ENCODE measurements around the gene DOCK1.

- no peak for TF ChIP-seq CTCF (IDR thresholded peaks at IDR 0.05)
- TF ChIP-seq POLR2A (IDR thresholded peaks at IDR 0.05), result no peak
Observed at GRCh38 chr10:127157089-127157488, 251.9 kb downstream of the DOCK1 start.
